AG04450 (cell line): Measurements from ENCODE around the gene WDR27. TPM values are rescaled to one million over a fixed set of nuclear protein-coding genes. Genes with fewer than 3 reads are reported as not detected.

ENCODE experiments used
- CTCF ChIA-PET: fragments of 300-600, 350-600 bp; formaldehyde crosslinking; extraction: SDS; loops from one replicate; lab custom pipeline; 2022; ENCODE audit warnings: antibody characterized with exemption, inconsistent platforms; lab: Charles Lee
- POLR2A ChIA-PET: fragments of 350-600 bp; formaldehyde crosslinking; extraction: SDS; loops from one replicate; lab custom pipeline; 2021; ENCODE audit warnings: antibody characterized with exemption, inconsistent platforms; lab: Yijun Ruan, JAX
- DNase-seq: peaks from one replicate; pipeline ENCODE4 v3.0.0-alpha.2; 2011; ENCODE audit warnings: low read depth, low spot score
- H3K27ac ChIP-seq: one replicate; pipeline ENCODE4 v1.5.1; 2012; ENCODE audit warnings: low read depth, low read length, control low read depth
- H3K27me3 ChIP-seq: one replicate; pipeline ENCODE4 v1.6.0; 2012; ENCODE audit warnings: low read length; ENCODE audit not compliant: control insufficient read depth, insufficient read depth
- H3K4me3 ChIP-seq: 2 replicates; pipeline ENCODE4 v1.5.1; 2011; ENCODE audit warnings: mild to moderate bottlenecking, low read depth, low read length, control low read depth
- H3K9me3 ChIP-seq: 2 replicates; pipeline ENCODE4 v1.5.1; 2012; ENCODE audit warnings: low read length; ENCODE audit not compliant: control insufficient read depth, insufficient read depth
- CTCF ChIP-seq: IDR thresholded peaks from 2 replicates; pipeline ENCODE4 v1.5.1; 2011; ENCODE audit warnings: low read depth, low read length, control low read depth, inconsistent platforms
- polyA plus RNA-seq: library from polyadenylated mRNA; depleted of rRNA; stranded (reverse); fragments of >200 nt; gene quantifications from 2 replicates; pipeline ENCODE4 v1.2.3, GENCODE V29; 2011

Gene WDR27
- polyA plus RNA-seq, 1 experiment: 20.5 TPM

- Histone ChIP-seq H3K27ac (no peak overlapping the region), H3K27me3 (no peaks in the 10 kb centered on the region), H3K9me3 (peaks cover 8% of the 10 kb centered on the region), H3K4me3 (no peak overlapping the region)
- TF ChIP-seq CTCF: no peak
- ChIA-PET POLR2A (no interaction called here), CTCF (no interaction called here)
- DNase-seq: no peak
Measured at GRCh38 chr6:169651498-169651897, 50.3 kb downstream of the WDR27 start.

DNA sequence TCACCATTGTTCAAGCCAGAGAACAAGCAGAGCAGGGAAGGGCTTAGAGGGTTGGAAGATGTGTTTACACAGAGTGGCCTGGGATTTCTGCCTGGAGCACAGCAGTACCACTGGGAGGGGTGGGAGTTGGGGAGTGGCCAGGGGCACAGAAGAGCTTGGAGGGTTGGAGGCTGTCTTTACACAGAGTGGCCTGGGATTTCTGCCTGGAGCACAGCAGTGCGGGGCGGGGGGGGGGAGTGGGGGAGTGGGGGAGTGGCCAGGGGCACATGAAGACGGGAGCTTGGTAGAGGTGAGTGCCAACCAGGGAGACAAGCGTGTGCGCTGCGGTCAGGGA, 50.9 kb downstream of the WDR27 start:
- no peak overlapping the region for H3K4me3 ChIP-seq
- CTCF ChIA-PET: no interaction called here
- no peak overlapping the region for H3K27ac ChIP-seq
- no peak for DNase-seq
- TF ChIP-seq CTCF: no peak
- POLR2A ChIA-PET: no interaction called here
- no peaks in the 10 kb centered on the region for H3K27me3 ChIP-seq
- peaks cover 8% of the 10 kb centered on the region for H3K9me3 ChIP-seq

GRCh38 chr6:169650241-169650958, 51.4 kb downstream of the WDR27 start:
- peaks cover 8% of the 10 kb centered on the region for H3K9me3 ChIP-seq
- H3K27ac ChIP-seq: no peak overlapping the region
- no peaks in the 10 kb centered on the region for H3K27me3 ChIP-seq
- ChIA-PET CTCF (no interaction called here), POLR2A (no interaction called here)
- TF ChIP-seq CTCF: no peak
- DNase-seq: no peak
- no peak overlapping the region for H3K4me3 ChIP-seq

- no peak for DNase-seq
- Histone ChIP-seq H3K27me3 (no peaks in the 10 kb centered on the region), H3K27ac (no peak overlapping the region), H3K4me3 (no peak overlapping the region), H3K9me3 (no peaks in the 10 kb centered on the region)
- ChIA-PET CTCF (no interaction called here), POLR2A (no interaction called here)
- TF ChIP-seq CTCF: no peak
Measured at GRCh38 chr6:169648617-169649016, 53.2 kb downstream of the WDR27 start.

DNA sequence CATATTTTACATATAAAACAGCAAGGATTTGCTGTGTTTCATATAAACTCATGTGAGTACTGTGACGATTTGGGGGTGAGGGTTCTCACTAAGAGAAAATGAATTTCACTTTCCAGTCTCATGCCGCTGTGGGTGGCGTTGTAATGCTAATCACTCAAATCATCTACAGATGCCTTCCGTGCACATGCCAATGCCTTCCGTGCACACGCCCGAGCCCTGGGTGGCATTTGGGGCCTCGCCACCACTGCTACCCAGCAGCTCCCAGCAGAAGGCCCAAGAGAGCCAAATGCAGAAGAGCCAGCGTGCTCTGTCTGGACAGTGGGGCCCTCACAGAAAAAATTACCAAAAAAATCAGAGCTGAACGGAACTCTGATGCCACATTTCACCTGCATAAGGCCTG, 53.7 kb downstream of the WDR27 start:
- POLR2A ChIA-PET: no interaction called here

More for the DNA sequence above, 53.7 kb downstream of the WDR27 start:
- H3K9me3 ChIP-seq: no peaks in the 10 kb centered on the region
- no peak overlapping the region for H3K27ac ChIP-seq
- DNase-seq: no peak
- H3K27me3 ChIP-seq: no peaks in the 10 kb centered on the region
- H3K4me3 ChIP-seq: no peak overlapping the region
- no peak for TF ChIP-seq CTCF
- CTCF ChIA-PET: no interaction called here
